ENCODE data around the gene PITPNC1.

PITPNC1 gene

GRCh38 chr17:67565068-67565467 lies 188.0 kb downstream of the PITPNC1 start:
- H3K4me1 ChIP-seq (ENCODE audit: insufficient read depth, low read length): no peaks in the 10 kb centered on the region
- H3K27ac ChIP-seq (ENCODE audit: low read depth, low read length): no peak overlapping the region
- H3K36me3 ChIP-seq (ENCODE audit: insufficient read depth, low read length): no peaks in the 10 kb centered on the region
- no peaks in the 10 kb centered on the region for H3K9me3 ChIP-seq (ENCODE audit: low read length)
- no peak overlapping the region for H3K4me3 ChIP-seq (ENCODE audit: low read depth in 1 of 2, low read length in 2 of 2)
- H3K27me3 ChIP-seq (ENCODE audit: control insufficient read depth in 1 of 2, insufficient read depth in 2 of 2, low read length in 2 of 2): no peaks in the 10 kb centered on the region
- H3K9ac ChIP-seq (ENCODE audit: low read length): no peak overlapping the region

- no peaks in the 10 kb centered on the region for H3K27me3 ChIP-seq (ENCODE audit: control insufficient read depth in 1 of 2, insufficient read depth in 2 of 2, low read length in 2 of 2)
- no peaks in the 10 kb centered on the region for H3K4me1 ChIP-seq (ENCODE audit: insufficient read depth, low read length)
- H3K27ac ChIP-seq (ENCODE audit: low read depth, low read length): no peak overlapping the region
- H3K9ac ChIP-seq (ENCODE audit: low read length): no peak overlapping the region
- no peaks in the 10 kb centered on the region for H3K9me3 ChIP-seq (ENCODE audit: low read length)
- no peak overlapping the region for H3K4me3 ChIP-seq (ENCODE audit: low read depth in 1 of 2, low read length in 2 of 2)
- no peaks in the 10 kb centered on the region for H3K36me3 ChIP-seq (ENCODE audit: insufficient read depth, low read length)
Measured at GRCh38 chr17:67566656-67567055, 189.6 kb downstream of the PITPNC1 start.

- Histone ChIP-seq H3K27me3 (ENCODE audit: control insufficient read depth in 1 of 2, insufficient read depth in 2 of 2, low read length in 2 of 2) (no peaks in the 10 kb centered on the region), H3K4me1 (ENCODE audit: insufficient read depth, low read length) (no peaks in the 10 kb centered on the region), H3K36me3 (ENCODE audit: insufficient read depth, low read length) (no peaks in the 10 kb centered on the region), H3K27ac (ENCODE audit: low read depth, low read length) (no peak overlapping the region), H3K9ac (ENCODE audit: low read length) (no peak overlapping the region), H3K9me3 (ENCODE audit: low read length) (no peaks in the 10 kb centered on the region), H3K4me3 (ENCODE audit: low read depth in 1 of 2, low read length in 2 of 2) (no peak overlapping the region)
Measured at GRCh38 chr17:67569015-67569451, 192.0 kb downstream of the PITPNC1 start.

- Histone ChIP-seq H3K9me3 (ENCODE audit: low read length) (no peaks in the 10 kb centered on the region), H3K36me3 (ENCODE audit: insufficient read depth, low read length) (no peaks in the 10 kb centered on the region), H3K27ac (ENCODE audit: low read depth, low read length) (no peak overlapping the region), H3K4me3 (ENCODE audit: low read depth in 1 of 2, low read length in 2 of 2) (no peak overlapping the region), H3K27me3 (ENCODE audit: control insufficient read depth in 1 of 2, insufficient read depth in 2 of 2, low read length in 2 of 2) (no peaks in the 10 kb centered on the region), H3K4me1 (ENCODE audit: insufficient read depth, low read length) (no peaks in the 10 kb centered on the region), H3K9ac (ENCODE audit: low read length) (no peak overlapping the region)
Measured at GRCh38 chr17:67569873-67570272, 192.8 kb downstream of the PITPNC1 start.

- no peaks in the 10 kb centered on the region for H3K4me1 ChIP-seq (ENCODE audit: insufficient read depth, low read length)
- no peaks in the 10 kb centered on the region for H3K36me3 ChIP-seq (ENCODE audit: insufficient read depth, low read length)
- no peaks in the 10 kb centered on the region for H3K27me3 ChIP-seq (ENCODE audit: control insufficient read depth in 1 of 2, insufficient read depth in 2 of 2, low read length in 2 of 2)
- H3K4me3 ChIP-seq (ENCODE audit: low read depth in 1 of 2, low read length in 2 of 2): no peak overlapping the region
- H3K27ac ChIP-seq (ENCODE audit: low read depth, low read length): no peak overlapping the region
- H3K9me3 ChIP-seq (ENCODE audit: low read length): no peaks in the 10 kb centered on the region
- no peak overlapping the region for H3K9ac ChIP-seq (ENCODE audit: low read length)
Measured at GRCh38 chr17:67570797-67571196, 193.7 kb downstream of the PITPNC1 start.

GRCh38 chr17:67571478-67571877 lies 194.4 kb downstream of the PITPNC1 start:
- Histone ChIP-seq H3K27ac (ENCODE audit: low read depth, low read length) (no peak overlapping the region), H3K36me3 (ENCODE audit: insufficient read depth, low read length) (no peaks in the 10 kb centered on the region)

GRCh38 chr17:67573987-67574657 lies 197.0 kb downstream of the PITPNC1 start:
- Histone ChIP-seq H3K4me3 (ENCODE audit: low read depth in 1 of 2, low read length in 2 of 2) (no peak overlapping the region), H3K27me3 (ENCODE audit: control insufficient read depth in 1 of 2, insufficient read depth in 2 of 2, low read length in 2 of 2) (no peaks in the 10 kb centered on the region), H3K27ac (ENCODE audit: low read depth, low read length) (no peak overlapping the region)

More at GRCh38 chr17:67571478-67571877, 194.4 kb downstream of the PITPNC1 start:
- Histone ChIP-seq H3K4me3 (ENCODE audit: low read depth in 1 of 2, low read length in 2 of 2) (no peak overlapping the region), H3K9ac (ENCODE audit: low read length) (no peak overlapping the region), H3K27me3 (ENCODE audit: control insufficient read depth in 1 of 2, insufficient read depth in 2 of 2, low read length in 2 of 2) (no peaks in the 10 kb centered on the region), H3K4me1 (ENCODE audit: insufficient read depth, low read length) (no peaks in the 10 kb centered on the region), H3K9me3 (ENCODE audit: low read length) (no peaks in the 10 kb centered on the region)

GRCh38 chr17:67574658-67575293 lies 197.7 kb downstream of the PITPNC1 start:
- Histone ChIP-seq H3K4me3 (ENCODE audit: low read depth in 1 of 2, low read length in 2 of 2) (no peak overlapping the region), H3K9me3 (ENCODE audit: low read length) (no peaks in the 10 kb centered on the region), H3K27ac (ENCODE audit: low read depth, low read length) (no peak overlapping the region), H3K9ac (ENCODE audit: low read length) (no peak overlapping the region), H3K4me1 (ENCODE audit: insufficient read depth, low read length) (no peaks in the 10 kb centered on the region), H3K36me3 (ENCODE audit: insufficient read depth, low read length) (no peaks in the 10 kb centered on the region), H3K27me3 (ENCODE audit: control insufficient read depth in 1 of 2, insufficient read depth in 2 of 2, low read length in 2 of 2) (no peaks in the 10 kb centered on the region)

More at GRCh38 chr17:67573987-67574657, 197.0 kb downstream of the PITPNC1 start:
- no peaks in the 10 kb centered on the region for H3K36me3 ChIP-seq (ENCODE audit: insufficient read depth, low read length)
- H3K4me1 ChIP-seq (ENCODE audit: insufficient read depth, low read length): no peaks in the 10 kb centered on the region
- H3K9ac ChIP-seq (ENCODE audit: low read length): no peak overlapping the region
- H3K9me3 ChIP-seq (ENCODE audit: low read length): no peaks in the 10 kb centered on the region

GRCh38 chr17:67575325-67575724 lies 198.2 kb downstream of the PITPNC1 start:
- H3K4me3 ChIP-seq (ENCODE audit: low read depth in 1 of 2, low read length in 2 of 2): no peak overlapping the region
- H3K9ac ChIP-seq (ENCODE audit: low read length): no peak overlapping the region
- H3K27ac ChIP-seq (ENCODE audit: low read depth, low read length): no peak overlapping the region
- H3K36me3 ChIP-seq (ENCODE audit: insufficient read depth, low read length): no peaks in the 10 kb centered on the region
- no peaks in the 10 kb centered on the region for H3K27me3 ChIP-seq (ENCODE audit: control insufficient read depth in 1 of 2, insufficient read depth in 2 of 2, low read length in 2 of 2)
- no peaks in the 10 kb centered on the region for H3K4me1 ChIP-seq (ENCODE audit: insufficient read depth, low read length)
- H3K9me3 ChIP-seq (ENCODE audit: low read length): no peaks in the 10 kb centered on the region

GRCh38 chr17:67576471-67577115 lies 199.5 kb downstream of the PITPNC1 start:
- H3K36me3 ChIP-seq (ENCODE audit: insufficient read depth, low read length): no peaks in the 10 kb centered on the region
- H3K4me3 ChIP-seq (ENCODE audit: low read depth in 1 of 2, low read length in 2 of 2): no peak overlapping the region
- H3K27me3 ChIP-seq (ENCODE audit: control insufficient read depth in 1 of 2, insufficient read depth in 2 of 2, low read length in 2 of 2): no peaks in the 10 kb centered on the region
- no peak overlapping the region for H3K27ac ChIP-seq (ENCODE audit: low read depth, low read length)
- no peaks in the 10 kb centered on the region for H3K9me3 ChIP-seq (ENCODE audit: low read length)
- H3K4me1 ChIP-seq (ENCODE audit: insufficient read depth, low read length): no peaks in the 10 kb centered on the region
- H3K9ac ChIP-seq (ENCODE audit: low read length): no peak overlapping the region

- H3K27ac ChIP-seq (ENCODE audit: low read depth, low read length): no peak overlapping the region
- no peaks in the 10 kb centered on the region for H3K27me3 ChIP-seq (ENCODE audit: control insufficient read depth in 1 of 2, insufficient read depth in 2 of 2, low read length in 2 of 2)
- H3K9me3 ChIP-seq (ENCODE audit: low read length): no peaks in the 10 kb centered on the region
- no peaks in the 10 kb centered on the region for H3K4me1 ChIP-seq (ENCODE audit: insufficient read depth, low read length)
- no peaks in the 10 kb centered on the region for H3K36me3 ChIP-seq (ENCODE audit: insufficient read depth, low read length)
- no peak overlapping the region for H3K4me3 ChIP-seq (ENCODE audit: low read depth in 1 of 2, low read length in 2 of 2)
- no peak overlapping the region for H3K9ac ChIP-seq (ENCODE audit: low read length)
Measured at GRCh38 chr17:67577429-67578141, 200.5 kb downstream of the PITPNC1 start.

Measured in muscle layer of colon (tissue), 2 donors.